ENCODE measurements around the gene EPHB4.

The EPHB4 gene

GRCh38 chr7:100852048-100852872 lies 24.9 kb upstream of the EPHB4 start, which contains the start of gene SLC12A9:
SLC12A9 (plus strand) TSS chr7:100852713; CDS start chr7:100854198, 1,485 bp downstream.
- Histone ChIP-seq H3K27ac (ENCODE audit: low read length) (peak within 1 kb of the TSS; percentile 16), H3K9me3 (ENCODE audit: control insufficient read depth in 1 of 2, low read length in 2 of 2) (no peaks in the 10 kb centered on the region), H3K27me3 (ENCODE audit: low read depth, low read length) (no peaks in the 10 kb centered on the region), H3K4me1 (ENCODE audit: control insufficient read depth in 1 of 2, insufficient read depth in 2 of 2, low read length in 2 of 2) (peaks cover 5 to 18% of the 10 kb centered on the region in 2 donors), H3K4me3 (ENCODE audit: low read depth in 1 of 2, low read length in 2 of 2) (peak within 1 kb of the TSS; percentile 80 to 86), H3K36me3 (ENCODE audit: control insufficient read depth in 1 of 2, insufficient read depth in 2 of 2, low read length in 2 of 2) (peaks cover 0 to 6% of the 10 kb centered on the region in 2 donors)

- H3K9me3 ChIP-seq (ENCODE audit: control insufficient read depth in 1 of 2, low read length in 2 of 2), result no peaks in the 10 kb centered on the region
- H3K4me1 ChIP-seq (ENCODE audit: control insufficient read depth in 1 of 2, insufficient read depth in 2 of 2, low read length in 2 of 2), result peaks cover 5 to 8% of the 10 kb centered on the region in 2 donors
- no peaks in the 10 kb centered on the region for H3K36me3 ChIP-seq (ENCODE audit: control insufficient read depth in 1 of 2, insufficient read depth in 2 of 2, low read length in 2 of 2)
- H3K27ac ChIP-seq (ENCODE audit: low read length), result no peak overlapping the region
- H3K27me3 ChIP-seq (ENCODE audit: low read depth, low read length), result no peaks in the 10 kb centered on the region
- H3K4me3 ChIP-seq (ENCODE audit: low read depth in 1 of 2, low read length in 2 of 2), result no peak overlapping the region
Measured at GRCh38 chr7:100847360-100847759, 20.0 kb upstream of the EPHB4 start.

GRCh38 chr7:100840470-100841100 lies 13.3 kb upstream of the EPHB4 start:
- no peaks in the 10 kb centered on the region for H3K36me3 ChIP-seq (ENCODE audit: control insufficient read depth in 1 of 2, insufficient read depth in 2 of 2, low read length in 2 of 2)
- no peak overlapping the region for H3K27ac ChIP-seq (ENCODE audit: low read length)
- H3K9me3 ChIP-seq (ENCODE audit: control insufficient read depth in 1 of 2, low read length in 2 of 2), result no peaks in the 10 kb centered on the region
- H3K4me1 ChIP-seq (ENCODE audit: control insufficient read depth in 1 of 2, insufficient read depth in 2 of 2, low read length in 2 of 2), result peaks cover 0 to 3% of the 10 kb centered on the region in 2 donors
- H3K4me3 ChIP-seq (ENCODE audit: low read depth in 1 of 2, low read length in 2 of 2), result no peak overlapping the region
- H3K27me3 ChIP-seq (ENCODE audit: low read depth, low read length), result no peaks in the 10 kb centered on the region

GRCh38 chr7:100839361-100839760 lies 12.0 kb upstream of the EPHB4 start:
- H3K27ac ChIP-seq (ENCODE audit: low read length), result no peak overlapping the region
- H3K4me1 ChIP-seq (ENCODE audit: control insufficient read depth in 1 of 2, insufficient read depth in 2 of 2, low read length in 2 of 2), result peaks cover 0 to 3% of the 10 kb centered on the region in 2 donors
- no peaks in the 10 kb centered on the region for H3K36me3 ChIP-seq (ENCODE audit: control insufficient read depth in 1 of 2, insufficient read depth in 2 of 2, low read length in 2 of 2)
- no peaks in the 10 kb centered on the region for H3K27me3 ChIP-seq (ENCODE audit: low read depth, low read length)
- no peaks in the 10 kb centered on the region for H3K9me3 ChIP-seq (ENCODE audit: control insufficient read depth in 1 of 2, low read length in 2 of 2)
- no peak overlapping the region for H3K4me3 ChIP-seq (ENCODE audit: low read depth in 1 of 2, low read length in 2 of 2)

DNA sequence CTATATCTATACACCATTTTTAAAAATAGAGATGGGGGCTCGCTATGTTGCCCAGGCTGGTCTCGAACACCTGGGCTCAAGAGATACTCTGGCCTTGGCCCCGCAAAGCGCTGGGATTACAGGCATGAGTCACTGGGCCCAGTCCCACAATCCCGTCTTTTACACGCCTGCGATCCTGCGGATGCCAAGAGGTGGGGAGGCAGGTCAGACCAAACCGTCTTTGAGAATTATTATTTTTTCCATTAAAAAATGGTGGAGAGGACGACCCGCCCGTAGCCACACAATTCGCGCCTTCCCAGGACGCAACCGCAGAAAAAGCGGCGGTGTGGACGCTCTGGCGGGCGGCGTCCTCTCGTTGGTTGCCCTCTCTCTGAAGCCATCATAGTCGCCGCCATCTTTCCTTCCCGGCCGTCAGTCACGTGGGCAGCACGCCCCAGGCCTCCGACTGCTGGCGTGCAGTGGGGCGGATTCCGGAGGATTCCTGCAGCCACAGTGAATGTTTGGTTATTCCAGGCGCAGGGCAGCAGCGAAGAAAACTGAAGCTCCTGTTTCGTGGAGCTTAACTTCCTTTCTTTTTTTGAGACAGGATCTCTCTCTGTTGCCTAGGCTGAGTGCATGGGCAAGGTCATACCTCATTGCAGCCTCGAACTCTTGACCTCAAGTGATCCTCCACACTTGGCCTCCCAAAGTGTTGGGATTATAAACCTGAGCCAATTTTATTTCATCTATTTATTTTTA lies 9.9 kb upstream of the EPHB4 start:
- Histone ChIP-seq H3K4me1 (ENCODE audit: control insufficient read depth in 1 of 2, insufficient read depth in 2 of 2, low read length in 2 of 2) (peaks cover 0 to 3% of the 10 kb centered on the region in 2 donors), H3K36me3 (ENCODE audit: control insufficient read depth in 1 of 2, insufficient read depth in 2 of 2, low read length in 2 of 2) (no peaks in the 10 kb centered on the region), H3K27me3 (ENCODE audit: low read depth, low read length) (no peaks in the 10 kb centered on the region), H3K4me3 (ENCODE audit: low read depth in 1 of 2, low read length in 2 of 2) (peak overlapping the region; percentile 52 to 60), H3K9me3 (ENCODE audit: control insufficient read depth in 1 of 2, low read length in 2 of 2) (no peaks in the 10 kb centered on the region), H3K27ac (ENCODE audit: low read length) (peak overlapping the region; percentile 62)

GRCh38 chr7:100836812-100837098 lies 9.4 kb upstream of the EPHB4 start:
- peaks cover 0 to 3% of the 10 kb centered on the region in 2 donors for H3K4me1 ChIP-seq (ENCODE audit: control insufficient read depth in 1 of 2, insufficient read depth in 2 of 2, low read length in 2 of 2)
- H3K36me3 ChIP-seq (ENCODE audit: control insufficient read depth in 1 of 2, insufficient read depth in 2 of 2, low read length in 2 of 2), result no peaks in the 10 kb centered on the region
- H3K27me3 ChIP-seq (ENCODE audit: low read depth, low read length), result no peaks in the 10 kb centered on the region
- no peaks in the 10 kb centered on the region for H3K9me3 ChIP-seq (ENCODE audit: control insufficient read depth in 1 of 2, low read length in 2 of 2)
- peak overlapping the region; percentile 52 to 60 for H3K4me3 ChIP-seq (ENCODE audit: low read depth in 1 of 2, low read length in 2 of 2)
- H3K27ac ChIP-seq (ENCODE audit: low read length), result peak overlapping the region; percentile 62

- Histone ChIP-seq H3K9me3 (ENCODE audit: control insufficient read depth in 1 of 2, low read length in 2 of 2) (no peaks in the 10 kb centered on the region), H3K27ac (ENCODE audit: low read length) (peak overlapping the region; percentile 1), H3K27me3 (ENCODE audit: low read depth, low read length) (no peaks in the 10 kb centered on the region), H3K4me3 (ENCODE audit: low read depth in 1 of 2, low read length in 2 of 2) (no peak overlapping the region), H3K4me1 (ENCODE audit: control insufficient read depth in 1 of 2, insufficient read depth in 2 of 2, low read length in 2 of 2) (peaks cover 0 to 3% of the 10 kb centered on the region in 2 donors), H3K36me3 (ENCODE audit: control insufficient read depth in 1 of 2, insufficient read depth in 2 of 2, low read length in 2 of 2) (no peaks in the 10 kb centered on the region)
Measured at GRCh38 chr7:100835903-100836811, 8.8 kb upstream of the EPHB4 start.

- peaks cover 0 to 3% of the 10 kb centered on the region in 2 donors for H3K4me1 ChIP-seq (ENCODE audit: control insufficient read depth in 1 of 2, insufficient read depth in 2 of 2, low read length in 2 of 2)
- H3K9me3 ChIP-seq (ENCODE audit: control insufficient read depth in 1 of 2, low read length in 2 of 2), result no peaks in the 10 kb centered on the region
- no peaks in the 10 kb centered on the region for H3K27me3 ChIP-seq (ENCODE audit: low read depth, low read length)
- H3K4me3 ChIP-seq (ENCODE audit: low read depth in 1 of 2, low read length in 2 of 2), result no peak overlapping the region
- no peaks in the 10 kb centered on the region for H3K36me3 ChIP-seq (ENCODE audit: control insufficient read depth in 1 of 2, insufficient read depth in 2 of 2, low read length in 2 of 2)
- no peak overlapping the region for H3K27ac ChIP-seq (ENCODE audit: low read length)
Measured at GRCh38 chr7:100832281-100832633, 4.9 kb upstream of the EPHB4 start.

GRCh38 chr7:100830396-100830795 lies 3.1 kb upstream of the EPHB4 start:
- Histone ChIP-seq H3K9me3 (ENCODE audit: control insufficient read depth in 1 of 2, low read length in 2 of 2) (no peaks in the 10 kb centered on the region), H3K4me1 (ENCODE audit: control insufficient read depth in 1 of 2, insufficient read depth in 2 of 2, low read length in 2 of 2) (peaks cover 4 to 11% of the 10 kb centered on the region in 2 donors), H3K36me3 (ENCODE audit: control insufficient read depth in 1 of 2, insufficient read depth in 2 of 2, low read length in 2 of 2) (no peaks in the 10 kb centered on the region), H3K4me3 (ENCODE audit: low read depth in 1 of 2, low read length in 2 of 2) (no peak overlapping the region), H3K27me3 (ENCODE audit: low read depth, low read length) (no peaks in the 10 kb centered on the region), H3K27ac (ENCODE audit: low read length) (no peak overlapping the region)

DNA sequence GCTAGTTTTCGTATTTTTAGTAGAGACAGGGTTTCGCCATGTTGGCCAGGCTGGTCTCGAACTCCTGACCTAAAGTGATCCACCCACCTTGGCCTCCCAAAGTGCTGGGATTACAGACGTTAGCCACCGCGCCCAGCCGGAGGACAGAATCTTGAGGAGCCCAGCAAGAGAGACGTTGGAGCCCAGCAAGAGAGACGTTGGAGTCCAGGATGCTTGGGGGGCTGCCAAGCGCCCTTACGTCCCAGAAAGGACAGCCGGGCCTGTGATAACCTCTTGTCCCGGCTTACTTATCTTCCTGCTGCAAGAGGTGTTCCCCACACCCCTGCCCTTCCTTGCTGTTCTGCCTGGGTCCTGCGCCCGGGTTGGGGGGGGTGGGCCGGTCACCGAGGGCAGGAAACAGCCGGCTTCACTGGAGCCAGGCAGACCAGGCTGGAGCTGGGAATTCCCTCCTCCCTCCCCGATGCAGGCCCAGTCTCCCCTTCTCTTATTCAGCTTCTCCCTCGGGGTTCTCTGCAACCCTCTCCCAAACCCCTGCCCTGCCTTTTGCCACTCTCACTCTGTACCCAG lies 1.9 kb upstream of the EPHB4 start:
- no peaks in the 10 kb centered on the region for H3K9me3 ChIP-seq (ENCODE audit: control insufficient read depth in 1 of 2, low read length in 2 of 2)
- no peaks in the 10 kb centered on the region for H3K27me3 ChIP-seq (ENCODE audit: low read depth, low read length)
- no peaks in the 10 kb centered on the region for H3K36me3 ChIP-seq (ENCODE audit: control insufficient read depth in 1 of 2, insufficient read depth in 2 of 2, low read length in 2 of 2)
- peaks cover 5 to 22% of the 10 kb centered on the region in 2 donors for H3K4me1 ChIP-seq (ENCODE audit: control insufficient read depth in 1 of 2, insufficient read depth in 2 of 2, low read length in 2 of 2)
- no peak overlapping the region for H3K4me3 ChIP-seq (ENCODE audit: low read depth in 1 of 2, low read length in 2 of 2)
- no peak overlapping the region for H3K27ac ChIP-seq (ENCODE audit: low read length)

Measured in muscle layer of duodenum (tissue), 2 donors.